ENCODE measurements around the gene TLX2. TPM values are rescaled to one million over a fixed set of nuclear protein-coding genes. Genes with fewer than 3 reads are reported as not detected.

TLX2 gene
- polyA plus RNA-seq, 3 donors, result not detected

DNA sequence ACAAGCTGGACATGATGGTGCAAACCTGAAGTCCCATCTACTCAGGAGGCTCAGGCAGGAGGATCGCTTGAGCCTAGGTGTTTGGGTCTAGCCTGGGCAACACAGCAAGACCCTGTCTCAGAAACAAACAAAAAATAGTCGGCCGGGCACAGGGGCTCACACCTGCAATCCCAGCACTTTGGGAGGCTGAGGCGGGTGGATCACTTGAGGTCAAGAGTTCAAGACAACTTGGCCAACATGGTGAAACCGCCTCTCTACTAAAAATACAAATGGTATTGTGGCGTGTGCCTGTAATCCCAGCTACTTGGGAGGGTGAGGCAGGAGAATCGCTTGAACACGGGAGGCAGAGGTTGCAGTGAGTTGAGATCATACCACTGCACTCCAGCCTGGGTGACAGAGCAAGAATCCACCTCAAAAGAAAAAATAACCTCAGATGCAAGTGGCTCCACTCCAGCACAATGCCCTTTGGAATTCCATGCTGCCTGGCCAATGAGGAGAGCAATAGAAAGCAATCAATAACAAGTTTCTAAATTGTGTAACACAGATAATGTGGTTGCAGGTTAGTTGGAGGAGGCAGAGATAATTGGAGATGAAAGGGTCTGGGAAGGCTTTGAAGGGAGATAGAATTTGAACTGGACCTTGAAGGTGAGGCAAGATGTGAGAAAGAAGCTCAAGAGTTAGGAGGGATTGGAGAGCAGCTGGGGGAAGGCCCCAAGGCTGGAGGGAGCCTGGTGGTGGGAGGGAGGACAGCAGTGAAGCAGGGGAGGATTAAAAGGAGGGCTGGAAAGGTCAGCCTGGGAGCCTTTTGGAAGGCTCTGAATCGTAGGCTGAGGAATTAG is 25.4 kb upstream of the TLX2 start:
- 97% methylated on average over 8 of the region's 9 CpGs for WGBS (ENCODE audit: insufficient coverage)

GRCh38 chr2:74489906-74490305 is 24.3 kb upstream of the TLX2 start:
- no peak for DNase-seq
- intact Hi-C loops (cut with micrococcal nuclease), result no loop called here
- Histone ChIP-seq H3K27me3 (ENCODE audit: control insufficient read depth in 2 of 2, insufficient read depth in 2 of 2, low read length in 2 of 2) (no peaks in the 10 kb centered on the region), H3K27ac (ENCODE audit: low read depth in 1 of 2, low read length in 2 of 2) (no peak overlapping the region), H3K4me1 (ENCODE audit: control insufficient read depth in 1 of 2, insufficient read depth in 2 of 2, low read length in 2 of 2) (no peaks in the 10 kb centered on the region), H3K36me3 (replicated peaks in 1 of 2; ENCODE audit: control insufficient read depth in 1 of 2, insufficient read depth in 2 of 2, low read length in 2 of 2) (peaks cover 63 to 88% of the 10 kb centered on the region in 2 donors), H3K79me2 (ENCODE audit: insufficient read depth, low read length) (peaks cover 6% of the 10 kb centered on the region), H3K9ac (ENCODE audit: insufficient read depth, low read length, poor library complexity, severe bottlenecking) (no peak overlapping the region), H4K20me1 (ENCODE audit: insufficient read depth, low read length) (no peaks in the 10 kb centered on the region), H3K4me3 (replicated peaks in 1 of 3; ENCODE audit: low read depth in 2 of 3, low read length in 3 of 3) (no peak overlapping the region), H2AFZ (ENCODE audit: insufficient read depth, low read depth, low read length, poor library complexity, severe bottlenecking) (no peak overlapping the region), H3K9me3 (replicated peaks in 1 of 2; ENCODE audit: control insufficient read depth in 1 of 2, insufficient read depth in 1 of 2, low read length in 2 of 2) (no peaks in the 10 kb centered on the region), H3K4me2 (replicated peaks; ENCODE audit: extremely low read depth, low read length, poor library complexity, severe bottlenecking) (no peak overlapping the region)
- Mint-ChIP-seq H3K9me3 (no peaks in the 10 kb centered on the region), H3K36me3 (peaks cover 73 to 87% of the 10 kb centered on the region in 2 donors), H3K4me1 (no peaks in the 10 kb centered on the region), H3K4me3 (no peak overlapping the region), H3K27ac (no peak overlapping the region), H3K27me3 (ENCODE audit: low read depth in 3 of 3) (peaks cover 0 to 2% (median 2%) of the 10 kb centered on the region in 3 donors)
- WGBS (ENCODE audit: insufficient coverage), result no CpG with 5 or more reads among the region's 9 CpGs
- TF ChIP-seq, protein P1, sequence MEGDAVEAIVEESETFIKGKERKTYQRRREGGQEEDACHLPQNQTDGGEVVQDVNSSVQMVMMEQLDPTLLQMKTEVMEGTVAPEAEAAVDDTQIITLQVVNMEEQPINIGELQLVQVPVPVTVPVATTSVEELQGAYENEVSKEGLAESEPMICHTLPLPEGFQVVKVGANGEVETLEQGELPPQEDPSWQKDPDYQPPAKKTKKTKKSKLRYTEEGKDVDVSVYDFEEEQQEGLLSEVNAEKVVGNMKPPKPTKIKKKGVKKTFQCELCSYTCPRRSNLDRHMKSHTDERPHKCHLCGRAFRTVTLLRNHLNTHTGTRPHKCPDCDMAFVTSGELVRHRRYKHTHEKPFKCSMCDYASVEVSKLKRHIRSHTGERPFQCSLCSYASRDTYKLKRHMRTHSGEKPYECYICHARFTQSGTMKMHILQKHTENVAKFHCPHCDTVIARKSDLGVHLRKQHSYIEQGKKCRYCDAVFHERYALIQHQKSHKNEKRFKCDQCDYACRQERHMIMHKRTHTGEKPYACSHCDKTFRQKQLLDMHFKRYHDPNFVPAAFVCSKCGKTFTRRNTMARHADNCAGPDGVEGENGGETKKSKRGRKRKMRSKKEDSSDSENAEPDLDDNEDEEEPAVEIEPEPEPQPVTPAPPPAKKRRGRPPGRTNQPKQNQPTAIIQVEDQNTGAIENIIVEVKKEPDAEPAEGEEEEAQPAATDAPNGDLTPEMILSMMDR (IDR thresholded peaks at IDR 0.05), result no peak

More for the DNA sequence above, 25.4 kb upstream of the TLX2 start:
- no peak for DNase-seq
- peaks cover 0 to 2% (median 2%) of the 10 kb centered on the region in 3 donors for H3K27me3 Mint-ChIP-seq (ENCODE audit: low read depth in 3 of 3)
- no peak overlapping the region for H3K4me3 ChIP-seq (replicated peaks in 1 of 3; ENCODE audit: low read depth in 2 of 3, low read length in 3 of 3)
- peaks cover 15% of the 10 kb centered on the region for H3K79me2 ChIP-seq (ENCODE audit: insufficient read depth, low read length)
- no peaks in the 10 kb centered on the region for H3K4me1 Mint-ChIP-seq
- TF ChIP-seq, protein P1 (IDR thresholded peaks at IDR 0.05), result no peak
- H3K27me3 ChIP-seq (ENCODE audit: control insufficient read depth in 2 of 2, insufficient read depth in 2 of 2, low read length in 2 of 2), result no peaks in the 10 kb centered on the region
- no peaks in the 10 kb centered on the region for H3K9me3 ChIP-seq (replicated peaks in 1 of 2; ENCODE audit: control insufficient read depth in 1 of 2, insufficient read depth in 1 of 2, low read length in 2 of 2)
- H4K20me1 ChIP-seq (ENCODE audit: insufficient read depth, low read length), result peaks cover 2% of the 10 kb centered on the region
- peaks cover 60 to 79% of the 10 kb centered on the region in 2 donors for H3K36me3 ChIP-seq (replicated peaks in 1 of 2; ENCODE audit: control insufficient read depth in 1 of 2, insufficient read depth in 2 of 2, low read length in 2 of 2)
- peaks cover 66 to 80% of the 10 kb centered on the region in 2 donors for H3K36me3 Mint-ChIP-seq
- H2AFZ ChIP-seq (ENCODE audit: insufficient read depth, low read depth, low read length, poor library complexity, severe bottlenecking), result no peak overlapping the region
- H3K4me2 ChIP-seq (replicated peaks; ENCODE audit: extremely low read depth, low read length, poor library complexity, severe bottlenecking), result no peak overlapping the region
- H3K27ac ChIP-seq (ENCODE audit: low read depth in 1 of 2, low read length in 2 of 2), result no peak overlapping the region
- no peak overlapping the region for H3K9ac ChIP-seq (ENCODE audit: insufficient read depth, low read length, poor library complexity, severe bottlenecking)
- H3K4me1 ChIP-seq (ENCODE audit: control insufficient read depth in 1 of 2, insufficient read depth in 2 of 2, low read length in 2 of 2), result peaks cover under 1 to 2% of the 10 kb centered on the region in 2 donors
- no peak overlapping the region for H3K4me3 Mint-ChIP-seq
- intact Hi-C loops (cut with micrococcal nuclease), result no loop called here
- H3K9me3 Mint-ChIP-seq, result no peaks in the 10 kb centered on the region
- no peak overlapping the region for H3K27ac Mint-ChIP-seq

Data from CD14-positive monocyte (primary cell).